T-cell (primary cell): Measurements from ENCODE around the gene HIPK2. TPM values are rescaled to one million over a fixed set of nuclear protein-coding genes. Genes with fewer than 3 reads are reported as not detected.
"Not testable (repeated sequence)": the region's sequence is repeated elsewhere in the genome, so short reads cannot be mapped to it uniquely, and the experiment has no call there.

Experiments used
- ATAC-seq, 4 experiments: fragments of 200-7000 bp in 3 of 4; fragments of 150-1000 bp in 1 of 4; cut with Tn5 transposase; replicated peaks in 1 of 4; 1 replicate in 3 of 4; 2 replicates in 1 of 4; pipeline ENCODE4 v1.10.0; 2021; ENCODE audit warnings: moderate library complexity in 3 of 4, mild to moderate bottlenecking in 2 of 4, moderate number of reproducible peaks in 1 of 4
- CTCF ChIA-PET, 2 donors: fragments of 300-600 bp; sonication (Branson Sonifier 250); formaldehyde crosslinking; loops; one replicate each; lab custom pipeline; 2022; ENCODE audit warnings: antibody characterized with exemption in 2 of 2; lab: Charles Lee
- POLR2A ChIA-PET, 2 donors: fragments of 300-600 bp; sonication (Branson Sonifier 250); formaldehyde crosslinking; loops; one replicate each; lab custom pipeline; 2022; ENCODE audit warnings: antibody characterized with exemption in 2 of 2; lab: Charles Lee
- DNase-seq, 35 experiments: peaks; one replicate each; pipeline versions ENCODE4 v3.0.0 to v3.0.0-alpha.2; 2013 to 2023
- H3K27ac ChIP-seq: one replicate; pipeline ENCODE4 v1.5.1; 2013; ENCODE audit warnings: low read length
- H3K27me3 ChIP-seq, 2 experiments: replicated peaks in 1 of 2; 1 replicate in 1 of 2; 2 replicates in 1 of 2; pipeline versions ENCODE4 v1.6.1 to v1.7.0; 2013; ENCODE audit warnings: low read length in 1 of 2, mixed read lengths in 1 of 2; ENCODE audit not compliant: control insufficient read depth in 2 of 2, insufficient read depth in 2 of 2; ENCODE audit errors: extremely low read depth in 1 of 2
- H3K36me3 ChIP-seq, 2 donors: 1 replicate in 1 of 2; 2 replicates in 1 of 2; pipeline versions ENCODE4 v1.6.1 to v1.7.0; 2013; ENCODE audit warnings: low read length in 1 of 2; ENCODE audit not compliant: control insufficient read depth in 2 of 2, insufficient read depth in 1 of 2; ENCODE audit errors: extremely low read depth in 1 of 2
- H3K4me1 ChIP-seq, 2 experiments: 1 replicate in 1 of 2; 2 replicates in 1 of 2; pipeline versions ENCODE4 v1.6.1 to v1.7.0; 2013; ENCODE audit warnings: low read length in 2 of 2, mixed read lengths in 1 of 2; ENCODE audit not compliant: insufficient read depth in 2 of 2, control insufficient read depth in 1 of 2; ENCODE audit errors: extremely low read depth in 1 of 2
- H3K4me3 ChIP-seq, 2 donors: 1 replicate in 1 of 2; 2 replicates in 1 of 2; pipeline versions ENCODE4 v1.5.1 to v1.7.0; 2013; ENCODE audit warnings: mild to moderate bottlenecking in 2 of 2, low read length in 1 of 2, moderate library complexity in 1 of 2; ENCODE audit not compliant: control insufficient read depth in 1 of 2; ENCODE audit errors: extremely low read depth in 1 of 2
- H3K9me3 ChIP-seq: 2 replicates; pipeline ENCODE4 v1.7.0; 2013
- H3K27ac Mint-ChIP-seq, 2 donors: one replicate each; pipeline ENCODE4 v1.8.0; 2020 to 2021; ENCODE audit warnings: mild to moderate bottlenecking in 2 of 2, mixed read lengths in 2 of 2
- H3K27me3 Mint-ChIP-seq, 2 donors: one replicate each; pipeline ENCODE4 v1.8.0; 2021 to 2022; ENCODE audit warnings: mixed read lengths in 2 of 2
- H3K36me3 Mint-ChIP-seq: one replicate; pipeline ENCODE4 v1.8.0; 2021; ENCODE audit warnings: mixed read lengths
- H3K4me1 Mint-ChIP-seq, 3 donors: one replicate each; pipeline ENCODE4 v1.8.0; 2020 to 2022; ENCODE audit warnings: mixed read lengths in 3 of 3, mild to moderate bottlenecking in 1 of 3
- H3K4me3 Mint-ChIP-seq, 3 donors: one replicate each; pipeline ENCODE4 v1.8.0; 2020 to 2022; ENCODE audit warnings: mild to moderate bottlenecking in 3 of 3, mixed read lengths in 3 of 3, moderate library complexity in 3 of 3
- H3K9me3 Mint-ChIP-seq, 3 donors: one replicate each; pipeline ENCODE4 v1.8.0; 2020 to 2022; ENCODE audit warnings: mixed read lengths in 3 of 3
- WGBS: methylation state at CpG from one replicate; pipeline ENCODE4 v1.1.5; 2013; ENCODE audit warnings: missing lambda C conversion rate; ENCODE audit not compliant: insufficient coverage; 5-methylcytosine and 5-hydroxymethylcytosine counted together
- total RNA-seq, 35 experiments: library from RNA in 6 of 35; stranded (reverse) in 6 of 35; fragments of 120-200 nt in 1 of 35; gene quantifications; one replicate each; pipeline versions ENCODE4 v1.2.1 to v1.2.4 and lab custom pipeline; 2013 to 2026

Gene HIPK2
- total RNA-seq, 5 donors from 2014 or later (not counting 1 experiment from before 2014, with no cell fraction given) = 32.7 to 34.5 (median 33.5) TPM

DNA sequence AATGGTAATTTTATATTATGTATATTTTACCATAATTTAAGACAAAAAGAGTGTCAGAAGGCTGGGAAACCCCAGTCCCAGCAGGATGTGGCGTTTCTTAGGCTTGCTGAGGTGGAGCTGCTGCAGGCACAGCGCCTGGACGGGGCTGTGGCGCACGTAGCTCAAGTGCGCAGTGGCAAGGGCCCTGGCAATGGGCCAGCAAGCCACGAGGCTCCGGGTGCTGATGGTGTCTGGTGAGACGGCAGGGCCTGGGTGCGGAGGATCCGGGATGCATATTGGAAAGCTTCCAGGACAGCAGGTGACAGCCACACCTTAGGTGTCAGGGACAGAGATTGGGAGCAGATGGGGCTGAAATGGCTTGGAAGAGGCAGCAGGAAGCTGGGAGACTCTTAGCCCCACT, 217.1 kb downstream of the HIPK2 start:
- H3K27me3 ChIP-seq = peaks cover 0 to 9% of the 10 kb centered on the region in 2 experiments
- H3K27ac ChIP-seq = no peak overlapping the region
- ATAC-seq = no peak
- no peak overlapping the region for H3K4me3 ChIP-seq
- DNase-seq = no peak
- CTCF ChIA-PET = interaction anchor here in 1 of 2 donors (0.5 kb wide), 1 partner anchor 41 kb away, joined by 3 read pairs; no protein-coding TSS in a partner anchor
- H3K9me3 ChIP-seq = peaks cover 2% of the 10 kb centered on the region
- no peaks in the 10 kb centered on the region for H3K36me3 ChIP-seq
- peaks cover 31% of the 10 kb centered on the region for H3K36me3 Mint-ChIP-seq
- POLR2A ChIA-PET = no interaction called here
- peaks cover 3 to 4% (median 4%) of the 10 kb centered on the region in 3 donors for H3K9me3 Mint-ChIP-seq
- peaks cover 0 to 6% of the 10 kb centered on the region in 2 experiments for H3K4me1 ChIP-seq
- no peak overlapping the region for H3K27ac Mint-ChIP-seq
- peaks cover 18 to 24% (median 24%) of the 10 kb centered on the region in 3 donors for H3K4me1 Mint-ChIP-seq
- peaks cover 6 to 15% of the 10 kb centered on the region in 2 donors for H3K27me3 Mint-ChIP-seq
- WGBS = 87% methylated on average over 11 of the region's 11 CpGs
- H3K4me3 Mint-ChIP-seq = no peak overlapping the region

DNA sequence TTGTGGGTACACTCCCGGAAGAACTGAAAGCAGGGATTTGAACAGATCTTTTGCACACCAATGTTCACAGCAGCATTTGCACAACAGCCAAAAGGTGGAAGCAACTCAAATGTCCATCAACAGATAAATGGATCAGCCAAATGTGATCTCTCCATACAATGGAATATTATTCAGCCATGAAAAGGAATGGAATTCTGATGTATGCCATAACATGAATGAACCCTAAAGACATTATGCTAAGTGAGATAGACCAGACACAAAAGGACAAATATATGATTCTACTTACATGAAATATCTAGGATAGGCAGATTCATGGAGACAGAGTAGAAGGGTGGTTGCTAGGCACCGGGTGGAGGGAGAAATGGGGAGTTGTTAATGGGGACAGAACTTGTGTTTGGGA, 217.6 kb downstream of the HIPK2 start:
- ChIA-PET CTCF (no interaction called here), POLR2A (no interaction called here)
- H3K36me3 ChIP-seq = no peaks in the 10 kb centered on the region
- Mint-ChIP-seq H3K27ac (no peak overlapping the region), H3K4me3 (no peak overlapping the region), H3K36me3 (peaks cover 31% of the 10 kb centered on the region), H3K9me3 (peaks cover 3 to 4% (median 4%) of the 10 kb centered on the region in 3 donors), H3K4me1 (peaks cover 14 to 20% (median 19%) of the 10 kb centered on the region in 3 donors), H3K27me3 (peaks cover 6 to 15% of the 10 kb centered on the region in 2 donors)
- peaks cover 0 to 6% of the 10 kb centered on the region in 2 experiments for H3K4me1 ChIP-seq
- peaks cover 2% of the 10 kb centered on the region for H3K9me3 ChIP-seq
- H3K4me3 ChIP-seq = no peak overlapping the region
- peaks cover 0 to 9% of the 10 kb centered on the region in 2 experiments for H3K27me3 ChIP-seq
- ATAC-seq (no peak), DNase-seq (no peak)
- H3K27ac ChIP-seq = no peak overlapping the region
- WGBS = 100% methylated on average over 1 of the region's 2 CpGs

DNA sequence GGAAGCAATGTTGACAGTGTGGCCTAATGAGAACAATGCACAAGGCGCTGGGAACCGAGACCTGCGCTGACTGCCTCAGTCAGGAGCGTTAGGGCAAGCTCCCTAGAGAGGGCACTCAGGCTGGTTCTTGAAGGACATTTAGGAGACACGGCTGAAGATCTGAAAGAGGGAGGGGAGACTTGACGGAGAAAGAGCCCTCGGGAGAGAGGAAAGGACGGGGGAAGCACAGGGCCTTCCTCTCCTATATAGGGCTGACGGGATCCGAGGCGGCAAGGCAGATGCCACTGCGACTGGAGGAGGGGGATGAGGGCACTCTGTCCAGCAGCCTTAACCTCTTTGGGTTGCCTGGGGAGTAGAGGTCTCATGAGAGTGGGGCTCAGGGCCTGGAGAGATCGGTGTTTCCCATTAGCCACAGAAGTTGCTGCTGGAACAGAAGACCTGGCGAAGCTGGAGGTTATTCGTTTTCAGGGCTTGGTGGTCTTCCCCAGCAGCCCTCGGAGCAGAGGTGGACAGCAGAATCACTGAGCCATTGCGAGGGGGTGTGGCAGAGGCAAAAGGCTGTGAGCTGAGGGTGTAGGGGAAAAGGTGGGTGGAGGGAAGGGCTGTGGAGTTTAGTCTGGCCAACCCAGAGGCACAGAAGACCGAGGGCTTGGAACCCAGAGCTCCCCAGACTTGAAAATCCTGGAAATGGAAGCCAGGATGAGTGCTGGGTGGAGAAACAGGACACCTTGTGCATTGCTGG, 218.3 kb downstream of the HIPK2 start:
- peak overlapping the region in 1 of 2 donors; percentile 28 for H3K27ac Mint-ChIP-seq
- H3K27me3 Mint-ChIP-seq = peaks cover 6 to 15% of the 10 kb centered on the region in 2 donors
- H3K27me3 ChIP-seq = peaks cover 0 to 9% of the 10 kb centered on the region in 2 experiments
- CTCF ChIA-PET = no interaction called here
- no peaks in the 10 kb centered on the region for H3K36me3 ChIP-seq
- H3K36me3 Mint-ChIP-seq = peaks cover 31% of the 10 kb centered on the region
- H3K27ac ChIP-seq = no peak overlapping the region
- H3K4me3 ChIP-seq = no peak overlapping the region
- H3K4me1 ChIP-seq = peaks cover 0 to 4% of the 10 kb centered on the region in 2 experiments
- POLR2A ChIA-PET = no interaction called here
- ATAC-seq (no peak), DNase-seq (no peak)
- no peak overlapping the region for H3K4me3 Mint-ChIP-seq
- peaks cover 3 to 4% (median 4%) of the 10 kb centered on the region in 3 donors for H3K9me3 Mint-ChIP-seq
- H3K9me3 ChIP-seq = peaks cover 2% of the 10 kb centered on the region
- peaks cover 9 to 20% (median 14%) of the 10 kb centered on the region in 3 donors for H3K4me1 Mint-ChIP-seq
- WGBS = 94% methylated on average over 18 of the region's 18 CpGs

DNA sequence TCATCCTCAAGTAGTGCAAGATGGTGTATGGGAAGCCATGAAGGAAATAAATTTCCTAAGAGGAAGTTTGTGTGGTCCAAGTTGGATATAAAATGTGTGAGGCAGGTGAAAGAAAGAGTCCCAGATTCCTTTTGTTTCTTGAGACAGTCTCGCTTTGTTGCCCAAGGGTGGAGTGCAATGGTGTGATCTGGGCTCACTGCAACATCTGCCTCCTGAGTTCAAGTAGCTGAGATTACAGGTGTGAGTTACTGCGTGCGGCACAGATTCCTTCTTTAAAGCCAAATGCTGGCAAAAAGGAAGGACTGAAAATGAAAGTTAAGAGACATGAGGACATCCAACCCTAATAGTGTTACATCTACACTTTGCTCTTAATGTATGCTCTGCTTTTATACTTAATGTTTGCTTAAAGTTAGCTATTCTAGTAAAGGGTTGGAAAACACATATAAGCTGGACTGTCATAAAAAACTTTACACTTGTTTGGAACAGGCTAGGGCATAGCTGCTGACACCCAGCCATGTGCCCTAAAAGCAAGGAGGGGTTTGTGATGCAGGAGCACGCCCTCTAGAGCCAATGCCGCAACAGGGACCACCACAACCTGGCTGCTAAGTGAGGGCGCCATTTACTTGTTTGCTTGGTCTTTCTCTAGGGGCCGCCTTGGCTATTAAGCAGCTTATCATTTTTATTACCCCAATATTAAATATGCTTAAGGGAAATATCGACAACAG, 219.8 kb downstream of the HIPK2 start:
- Mint-ChIP-seq H3K9me3 (peaks cover 3 to 4% (median 4%) of the 10 kb centered on the region in 3 donors), H3K27ac (no peak overlapping the region), H3K27me3 (peaks cover 6 to 15% of the 10 kb centered on the region in 2 donors), H3K4me3 (no peak overlapping the region), H3K36me3 (peaks cover 19% of the 10 kb centered on the region), H3K4me1 (peaks cover 2 to 5% (median 2%) of the 10 kb centered on the region in 3 donors)
- CTCF ChIA-PET = interaction anchor here in 1 of 2 donors (0.5 kb wide), 1 partner anchor 445 kb away, joined by 5 read pairs; no protein-coding TSS in a partner anchor
- ATAC-seq (no peak), DNase-seq (no peak)
- Histone ChIP-seq H3K27ac (no peak overlapping the region), H3K27me3 (peaks cover 0 to 9% of the 10 kb centered on the region in 2 experiments), H3K4me1 (no peaks in the 10 kb centered on the region), H3K4me3 (no peak overlapping the region), H3K9me3 (peaks cover 2% of the 10 kb centered on the region), H3K36me3 (no peaks in the 10 kb centered on the region)
- POLR2A ChIA-PET = no interaction called here
- 70% methylated on average over 1 of the region's 8 CpGs for WGBS

DNA sequence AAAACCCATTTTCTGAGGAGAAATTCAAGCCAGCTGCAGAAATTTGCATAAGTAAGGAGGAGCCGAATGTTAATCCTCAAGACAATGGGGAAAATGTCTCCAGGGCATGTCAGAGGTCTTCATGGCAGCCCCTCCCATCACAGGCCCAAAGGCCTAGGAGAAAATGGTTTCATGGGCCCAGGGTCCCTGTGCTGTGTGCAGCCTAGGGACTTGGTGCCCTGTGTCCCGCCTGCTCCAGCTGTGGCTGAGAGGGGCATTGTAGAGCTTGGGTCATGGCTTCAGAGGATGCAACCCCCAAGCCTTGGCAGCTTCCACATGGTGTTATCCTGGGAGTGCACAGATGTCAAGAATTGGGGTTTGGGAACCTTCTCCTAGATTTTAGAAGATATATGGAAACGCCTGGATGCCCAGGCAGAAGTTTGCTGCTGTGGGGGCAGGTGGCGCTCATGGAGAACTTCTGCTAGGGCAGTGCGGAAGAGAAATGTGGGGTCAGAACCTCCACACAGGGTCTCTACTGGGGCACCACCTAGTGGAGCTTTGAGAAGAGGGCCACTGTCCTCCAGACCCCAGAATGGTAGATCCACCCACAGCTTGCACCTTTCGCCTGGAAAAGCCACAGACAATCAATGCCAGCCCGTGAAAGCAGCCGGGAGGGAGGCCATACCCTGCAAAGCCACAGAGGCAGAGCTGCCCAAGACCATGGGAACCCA, 223.7 kb downstream of the HIPK2 start:
- H3K9me3 ChIP-seq, H3K4me3 ChIP-seq, H3K4me3 Mint-ChIP-seq, H3K4me1 ChIP-seq, CTCF ChIA-PET, DNase-seq, H3K27me3 ChIP-seq, ATAC-seq, POLR2A ChIA-PET, H3K36me3 Mint-ChIP-seq, H3K36me3 ChIP-seq, H3K27ac ChIP-seq, H3K27me3 Mint-ChIP-seq, H3K27ac Mint-ChIP-seq, H3K4me1 Mint-ChIP-seq, H3K9me3 Mint-ChIP-seq: not testable (repeated sequence)
- 96% methylated on average over 6 of the region's 8 CpGs for WGBS
